Stimulated activated CD4-positive, alpha-beta T cell treated with anti-CD3 and anti-CD28 coated beads, Interleukin-15, amount 100 ng/mL, for 48 hours (primary cell): ENCODE results near the gene TUBA1C.
A peak's percentile ranks its signal among the peaks of the same experiment; 100 is the strongest.
"Not testable (repeated sequence)": the region's sequence is repeated elsewhere in the genome, so short reads cannot be mapped to it uniquely, and the experiment has no call there.

Experiments used
- DNase-seq, 2 donors: peaks; one replicate each; pipeline ENCODE4 v3.0.0-alpha.2; 2020; ENCODE audit warnings: low read depth in 2 of 2

TUBA1C gene

GRCh38 chr12:49310451-49311000, 45.6 kb downstream of the TUBA1C start:
- not testable (repeated sequence) for DNase-seq

GRCh38 chr12:49314811-49315210, 49.9 kb downstream of the TUBA1C start:
- no peak for DNase-seq

- DNase-seq: not testable (repeated sequence)
These were observed 52.2 kb downstream of the TUBA1C start for GRCh38 chr12:49317118-49317517.

DNA sequence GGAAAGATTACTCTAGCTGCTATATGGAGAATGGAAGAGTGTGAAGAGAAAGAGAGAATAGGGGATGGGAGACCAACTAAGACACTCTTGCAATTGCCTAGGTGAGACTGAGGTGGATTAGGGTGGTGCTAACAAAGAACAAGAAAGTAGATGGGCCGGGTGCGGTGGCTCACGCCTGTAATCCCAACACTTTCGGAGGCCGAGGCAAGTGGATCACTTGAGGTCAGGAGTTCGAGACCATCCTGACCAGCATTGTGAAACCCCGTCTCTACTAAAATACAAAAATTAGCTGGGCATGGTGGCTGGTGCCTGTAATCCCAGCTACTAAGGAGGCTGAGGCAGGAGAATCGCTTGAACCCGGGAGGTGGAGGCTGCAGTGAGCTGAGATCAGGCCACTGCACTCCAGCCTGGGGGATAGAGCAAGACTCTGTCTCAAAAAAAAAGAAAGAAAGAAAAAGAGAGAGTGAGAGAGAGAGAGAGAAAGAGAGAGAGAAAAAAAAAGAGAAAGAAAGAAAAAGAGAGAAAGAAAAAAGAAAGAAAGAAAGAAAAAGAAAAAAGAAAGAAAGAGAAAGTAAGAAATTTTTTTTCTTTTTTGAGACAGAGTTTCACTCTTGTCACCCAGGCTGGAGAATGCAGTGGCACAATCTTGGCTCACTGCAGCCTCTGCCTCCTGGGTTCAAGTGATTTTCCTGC, 55.7 kb downstream of the TUBA1C start:
- DNase-seq: not testable (repeated sequence)

GRCh38 chr12:49322367-49322707, 57.5 kb downstream of the TUBA1C start:
- no peak for DNase-seq

GRCh38 chr12:49322708-49323523, 58.0 kb downstream of the TUBA1C start, which contains the start of gene TROAP:
Gene TROAP, plus strand, starts transcription at chr12:49323255. Its CDS starts 354 bp downstream, at chr12:49323609.
- DNase-seq: peak; percentile 95 to 96

GRCh38 chr12:49323524-49324097, 58.7 kb downstream of the TUBA1C start:
- DNase-seq: no peak
